ENCODE measurements around the gene PIGBOS1.
A peak's percentile ranks its signal among the peaks of the same experiment; 100 is the strongest.
"Not testable (repeated sequence)": the region's sequence is repeated elsewhere in the genome, so short reads cannot be mapped to it uniquely, and the experiment has no call there.

Gene PIGBOS1

DNA sequence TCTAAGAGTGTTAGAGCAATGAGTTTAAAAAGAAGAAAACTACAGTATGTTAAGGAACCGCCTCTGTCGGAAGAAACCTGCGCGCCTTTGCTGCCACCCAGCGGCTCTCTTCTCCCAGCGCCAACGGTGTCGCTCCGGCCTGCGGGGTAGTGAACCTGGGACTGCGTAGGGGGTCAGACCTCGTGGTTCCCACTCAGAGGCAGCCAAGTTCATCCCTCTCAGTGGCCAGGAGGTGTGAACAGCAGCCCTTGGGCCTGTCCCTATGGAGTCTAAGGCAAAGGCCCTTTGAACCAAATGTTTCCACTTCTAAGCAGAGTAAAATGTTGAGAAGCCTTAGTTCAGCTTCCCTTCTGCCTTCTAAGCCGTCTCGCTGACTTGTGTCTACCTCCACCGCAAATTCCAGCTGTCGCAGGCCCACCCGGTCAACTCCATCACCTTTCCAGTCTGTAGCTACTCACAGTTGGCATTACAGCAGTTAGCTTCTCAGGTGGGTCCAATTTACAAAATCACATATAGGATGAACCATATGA is 28.3 kb downstream of the PIGBOS1 start:
- DNase-seq (ENCODE audit: low read depth): peak; percentile 84

DNA sequence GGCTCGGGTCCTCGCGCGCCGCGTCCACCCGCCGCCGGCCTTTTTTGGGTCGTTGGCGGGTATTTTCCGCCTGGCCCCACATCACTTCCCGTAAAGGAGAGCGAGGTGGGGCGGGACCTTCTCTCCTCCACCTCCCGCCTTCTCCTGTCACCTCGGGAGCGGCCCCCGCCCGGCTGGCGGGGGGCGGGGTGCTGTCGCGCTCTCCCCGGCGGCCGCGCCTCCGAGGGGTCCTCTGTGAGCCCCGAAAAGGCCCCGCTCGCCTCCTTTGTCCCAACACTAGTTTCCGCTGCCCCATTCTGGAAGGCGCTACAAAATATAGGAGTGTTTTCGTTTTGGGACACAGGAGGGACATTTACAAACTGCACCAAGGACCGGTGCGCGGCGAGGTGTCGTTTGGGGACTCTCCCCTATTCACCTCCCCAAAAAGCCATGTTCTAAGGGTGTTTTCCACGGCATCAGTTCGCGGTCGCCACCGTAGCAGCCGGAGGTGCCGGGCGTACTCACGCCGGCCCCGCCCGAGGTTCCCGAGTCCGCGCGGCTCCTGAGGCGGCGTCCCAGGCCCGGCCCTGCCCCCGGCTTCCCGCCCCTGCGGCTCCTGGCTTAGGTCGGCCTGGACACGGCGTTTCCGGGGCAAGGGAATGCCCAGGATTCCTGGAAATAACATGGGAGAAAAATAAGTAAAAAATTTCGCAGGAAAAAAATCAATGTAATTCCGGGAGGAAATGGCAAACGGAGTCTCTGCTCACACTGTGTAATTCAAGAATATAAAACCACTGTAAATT is 29.0 kb downstream of the PIGBOS1 start, which contains the start of gene RAB27A:
RAB27A (minus strand) TSS at position 68 of the 782 bp plus-strand sequence. CDS start 54,879 bp downstream, outside the sequence.
- peak; percentile 69 for DNase-seq (ENCODE audit: low read depth)

DNA sequence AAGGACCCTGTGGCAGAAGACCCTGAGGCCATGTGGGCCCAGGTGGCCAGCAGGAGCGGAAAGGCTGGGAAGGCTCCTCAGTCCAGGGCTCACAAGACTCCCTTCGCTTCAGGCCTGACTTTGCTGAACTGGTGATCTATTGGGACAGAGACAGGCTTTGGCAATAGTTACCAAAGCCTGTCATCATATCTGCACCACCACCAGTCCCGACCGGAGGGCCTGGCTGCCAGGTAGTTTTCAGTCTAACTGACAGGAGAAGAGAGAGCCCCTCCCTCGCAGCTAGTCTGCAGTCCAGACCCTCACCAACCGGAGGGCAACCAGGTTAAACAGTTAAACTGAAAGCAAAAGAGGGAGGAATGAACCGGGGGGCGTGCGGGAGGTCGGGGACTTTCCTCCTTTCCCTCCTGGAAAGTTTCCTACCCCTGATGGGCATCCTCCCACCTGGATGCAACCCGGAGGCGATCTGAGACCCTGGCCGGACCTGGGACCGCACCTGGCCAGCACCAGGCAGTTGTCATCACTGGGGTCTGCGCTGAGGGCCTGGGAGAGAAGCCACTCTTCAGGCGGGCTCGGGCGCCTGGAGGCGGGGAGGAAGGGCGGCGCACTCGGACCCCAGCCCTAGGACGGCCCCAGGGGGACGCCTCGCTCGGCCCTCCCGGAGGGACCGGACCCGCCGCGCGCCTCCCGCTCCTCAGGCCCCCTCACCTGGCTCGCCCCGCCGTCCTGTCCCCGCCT is 29.7 kb downstream of the PIGBOS1 start:
- peak; percentile 67 for DNase-seq (ENCODE audit: low read depth)

DNA sequence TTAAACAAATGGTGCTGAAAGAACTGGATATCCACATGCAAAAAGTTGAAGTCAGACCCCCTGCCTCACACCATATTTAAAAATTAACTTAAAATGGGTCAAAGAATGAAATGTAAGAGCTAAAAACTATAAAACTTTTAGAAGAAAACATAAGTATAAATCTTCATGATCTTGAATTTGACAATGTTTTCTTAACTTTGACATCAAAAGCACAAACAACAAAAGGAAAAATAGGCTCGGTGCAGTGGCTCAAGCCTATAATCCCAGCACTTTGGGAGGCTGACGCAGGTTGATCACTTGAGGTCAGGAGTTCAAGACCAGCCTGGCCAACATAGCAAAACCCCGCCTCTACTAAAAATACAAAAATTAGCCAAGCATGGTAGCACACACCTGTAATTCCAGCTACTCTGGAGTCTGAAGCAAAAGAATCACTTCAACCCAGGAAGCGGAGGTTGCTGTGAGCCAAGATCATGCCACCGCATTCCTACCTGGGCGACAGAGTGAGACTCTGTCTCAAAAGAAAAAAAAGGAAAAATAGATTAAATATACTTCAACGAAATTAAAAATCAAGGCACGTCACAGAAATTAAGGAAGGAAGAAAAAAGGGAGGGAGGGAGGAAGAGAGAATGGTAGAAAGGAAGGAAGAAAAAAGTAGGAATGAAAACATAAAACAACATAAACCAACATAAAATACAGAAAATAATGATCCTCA is 30.8 kb downstream of the PIGBOS1 start:
- no peak for DNase-seq (ENCODE audit: low read depth)

DNA sequence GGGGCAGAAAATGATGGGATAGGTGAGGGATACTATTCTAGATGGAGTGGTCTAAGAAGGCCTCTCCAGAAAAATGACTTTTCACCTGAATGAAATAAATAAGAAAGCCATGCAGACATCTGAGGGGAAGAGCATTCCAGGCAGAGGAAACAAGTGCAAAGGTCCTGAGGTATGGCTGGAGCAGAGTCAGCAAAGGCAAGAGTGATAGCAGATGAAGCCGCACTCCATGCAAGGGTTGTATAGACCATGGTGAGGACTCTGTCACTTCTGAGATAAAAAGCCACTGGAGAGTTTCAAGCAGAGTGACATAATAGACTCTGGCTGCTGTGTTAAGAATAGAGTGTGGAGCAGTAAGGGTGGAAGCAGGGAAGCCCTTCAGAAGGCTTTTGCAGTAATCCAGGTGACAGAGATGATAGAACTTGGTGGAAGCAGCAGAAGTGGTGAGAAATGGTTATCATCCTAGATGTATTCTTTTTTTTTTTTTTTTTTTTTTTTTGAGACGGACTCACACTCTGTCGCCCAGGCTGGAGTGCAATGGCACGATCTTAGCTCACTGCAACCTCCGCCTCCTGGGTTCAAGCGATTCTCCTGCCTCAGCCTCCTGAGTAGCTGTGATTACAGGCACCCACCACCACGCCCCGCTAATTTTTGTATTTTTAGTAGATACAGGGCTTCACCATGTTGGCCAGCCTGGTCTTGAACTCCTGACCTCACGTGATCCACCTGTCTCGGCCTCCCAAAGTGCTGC is 32.3 kb downstream of the PIGBOS1 start:
- not testable (repeated sequence) for DNase-seq (ENCODE audit: low read depth)

DNA sequence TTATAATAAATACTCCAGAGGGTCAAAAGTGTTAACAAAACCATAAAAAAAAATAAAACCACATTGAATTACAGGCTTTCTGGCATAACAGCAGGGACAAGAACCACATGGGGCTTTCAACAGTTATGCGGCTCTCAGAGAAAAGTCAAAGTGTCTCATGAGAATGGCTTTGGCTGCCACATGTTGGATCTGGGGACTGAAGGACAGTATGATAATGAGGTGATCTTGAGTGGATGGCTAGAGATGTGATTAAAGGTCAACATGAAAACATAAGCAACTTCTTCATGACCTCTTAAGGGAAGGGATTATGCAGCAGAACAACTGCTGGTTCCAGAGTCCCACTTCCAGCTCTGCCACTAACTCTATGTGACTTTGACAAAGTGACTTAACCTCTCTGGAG is 34.5 kb downstream of the PIGBOS1 start:
- no peak for DNase-seq (ENCODE audit: low read depth)

DNA sequence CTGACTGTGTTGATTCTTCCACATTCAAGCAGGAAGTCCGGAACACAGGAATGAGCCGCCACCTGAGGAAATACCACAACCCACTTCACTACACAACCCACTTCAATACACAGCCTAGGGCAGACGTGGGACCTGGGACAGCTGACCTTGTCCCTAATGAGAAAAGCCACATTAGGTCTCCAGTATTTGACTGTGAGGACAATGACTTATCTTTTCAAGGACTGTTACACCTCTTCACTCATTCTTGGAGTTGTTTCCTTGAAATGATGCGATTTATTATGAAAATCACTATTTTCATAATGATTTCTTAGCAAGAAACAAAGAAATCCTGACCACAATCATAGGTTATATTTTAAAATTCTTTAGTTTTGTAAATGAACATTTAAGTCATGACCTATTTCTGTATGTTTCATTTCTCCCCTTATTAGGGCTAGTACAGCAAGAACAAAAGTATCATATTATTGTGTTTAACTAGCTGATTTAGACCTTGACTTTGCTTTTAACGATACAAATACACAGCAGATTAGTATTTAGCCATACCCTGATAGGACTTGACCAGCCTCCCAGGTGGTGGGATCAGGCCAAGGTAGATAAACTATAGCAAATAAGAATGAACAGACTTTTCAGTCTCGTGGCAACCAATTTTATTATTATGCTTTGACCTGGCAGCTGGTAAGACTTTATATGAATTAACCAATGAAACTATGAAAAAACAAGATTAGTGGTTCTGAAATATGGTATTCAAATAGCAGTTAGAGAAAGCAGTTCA is 35.4 kb downstream of the PIGBOS1 start:
- no peak for DNase-seq (ENCODE audit: low read depth)

DNA sequence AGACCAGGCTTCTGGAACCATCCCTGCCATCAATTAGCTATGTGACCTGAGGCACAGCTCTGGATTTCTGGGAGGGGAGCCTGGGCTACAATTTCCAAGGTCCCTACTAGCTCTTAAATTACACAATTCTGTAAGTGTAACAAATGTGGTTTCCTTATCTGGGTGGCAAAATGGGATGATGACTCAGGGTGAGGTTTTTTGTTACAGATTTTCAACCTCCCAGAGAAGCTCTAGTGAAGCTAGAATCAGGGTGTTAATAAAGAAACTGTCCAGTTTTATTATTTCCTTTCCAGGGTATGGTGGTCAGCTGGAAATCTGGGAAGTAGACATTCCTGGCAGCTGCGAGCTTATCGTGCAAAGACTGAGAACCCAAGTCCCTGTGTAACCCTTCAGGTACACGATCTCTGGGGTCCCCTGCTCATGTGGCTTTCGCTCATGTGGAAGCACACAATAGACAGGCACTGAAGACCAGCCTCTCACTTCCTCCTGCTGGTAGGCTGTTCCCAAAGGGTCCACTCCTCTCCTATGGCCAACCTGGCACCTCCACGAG is 36.6 kb downstream of the PIGBOS1 start:
- DNase-seq (ENCODE audit: low read depth): peak; percentile 91

DNA sequence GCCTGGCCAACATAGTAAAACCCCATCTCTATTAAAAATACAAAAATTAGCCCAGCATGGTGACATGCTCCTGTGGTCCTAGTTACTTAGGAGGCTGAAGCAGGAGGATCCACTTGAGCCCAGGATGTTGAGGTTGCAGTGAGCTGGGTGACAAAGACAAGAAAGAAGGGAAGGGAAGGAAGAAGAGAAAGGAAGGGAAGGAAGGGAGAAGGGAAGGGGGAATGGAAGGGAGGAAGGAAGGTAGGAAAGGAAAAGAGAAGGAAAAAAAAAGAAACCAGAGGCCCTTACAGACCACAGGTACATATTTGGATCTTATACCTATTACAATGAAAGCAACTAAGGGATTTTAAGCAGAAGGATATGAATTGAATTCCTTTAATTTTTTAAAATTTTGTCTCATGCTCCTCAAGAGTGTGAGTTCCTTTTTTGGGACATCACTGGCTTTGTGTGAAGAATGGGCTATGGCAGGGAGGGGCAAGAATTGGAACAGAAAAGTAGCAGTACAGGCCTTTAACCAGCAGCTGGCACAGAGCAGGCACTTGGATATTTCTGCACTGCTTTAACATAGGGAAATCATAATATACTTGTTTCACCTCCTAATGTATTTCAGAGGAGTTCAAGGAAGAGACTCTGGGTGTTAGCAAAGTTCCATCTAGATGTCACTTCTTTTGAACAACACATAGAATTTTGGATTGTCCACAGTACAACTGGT is 37.2 kb downstream of the PIGBOS1 start:
- DNase-seq (ENCODE audit: low read depth): no peak

DNA sequence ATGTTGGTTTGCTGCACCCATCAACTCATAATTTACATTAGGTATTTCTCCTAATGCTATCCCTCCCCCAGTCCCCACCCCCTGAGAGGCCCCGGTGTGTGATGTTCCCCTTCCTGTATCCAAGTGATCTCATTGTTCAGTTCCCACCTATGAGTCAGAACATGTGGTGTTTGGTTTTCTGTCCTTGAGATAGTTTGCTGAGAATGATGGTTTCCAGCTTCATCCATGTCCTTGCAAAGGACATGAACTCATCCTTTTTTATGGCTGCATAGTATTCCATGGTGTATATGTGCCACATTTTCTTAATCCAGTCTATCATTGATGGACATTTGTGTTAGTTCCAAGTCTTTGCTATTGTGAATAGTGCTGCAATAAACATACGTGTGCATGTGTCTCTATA is 38.3 kb downstream of the PIGBOS1 start:
- peak; percentile 43 for DNase-seq (ENCODE audit: low read depth)

DNA sequence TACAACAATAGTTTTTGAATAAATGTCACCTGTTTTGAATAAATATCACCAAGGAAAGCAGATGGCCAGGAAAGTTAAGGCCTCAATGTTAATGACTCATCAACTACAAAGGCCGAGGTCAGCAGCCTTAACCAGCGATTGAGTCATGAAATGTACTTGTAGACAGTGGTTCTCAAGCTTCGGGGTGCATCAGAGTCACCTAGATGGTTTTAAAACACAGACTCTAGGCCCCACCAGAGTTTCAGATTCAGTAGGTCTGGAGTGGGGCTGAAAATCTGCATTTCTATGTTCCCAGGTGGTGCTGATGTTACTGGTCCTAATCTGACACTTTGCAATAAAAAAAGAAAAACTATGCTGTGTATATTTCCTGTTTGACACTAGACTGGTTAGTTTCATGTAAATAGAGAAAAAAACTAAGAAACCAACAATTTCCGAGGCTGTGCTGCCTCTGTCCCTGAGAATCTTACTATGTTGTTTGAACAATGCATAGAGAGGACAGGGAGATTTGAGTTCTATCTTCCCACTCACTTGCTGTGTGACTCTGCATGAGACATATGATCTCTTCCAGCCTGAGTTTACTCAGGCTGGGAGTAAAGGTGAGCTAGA is 39.1 kb downstream of the PIGBOS1 start:
- DNase-seq (ENCODE audit: low read depth): peak; percentile 98

DNA sequence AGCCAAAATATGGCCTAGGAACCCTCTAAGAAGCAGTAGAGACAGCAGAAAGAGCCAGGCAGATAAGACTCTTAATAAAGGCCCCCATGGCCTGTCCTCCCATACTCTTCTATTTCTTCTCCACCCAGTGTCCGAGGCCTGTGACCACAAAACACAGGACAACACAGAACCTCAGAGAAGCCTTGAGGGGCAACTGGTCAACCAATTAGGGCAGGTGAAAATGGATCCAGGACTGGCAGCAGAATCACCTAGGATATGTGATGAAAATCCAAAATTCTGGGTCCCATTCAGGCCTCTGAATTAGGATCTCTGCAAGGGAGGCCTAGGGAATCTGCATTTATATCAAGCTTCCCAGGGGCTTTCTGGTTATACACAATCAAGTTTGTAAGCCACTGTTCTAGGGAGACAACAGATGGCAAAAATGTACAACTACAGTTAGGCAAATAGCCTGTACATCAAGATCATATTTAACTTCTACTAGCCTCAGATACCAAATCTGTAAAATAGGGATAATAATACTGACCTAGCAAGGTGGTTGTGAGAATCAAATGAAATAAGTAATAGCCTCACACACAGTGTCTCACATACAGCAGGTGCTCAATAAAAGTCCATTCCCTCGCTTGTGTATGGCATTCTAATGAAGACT is 39.7 kb downstream of the PIGBOS1 start:
- DNase-seq (ENCODE audit: low read depth): no peak

DNA sequence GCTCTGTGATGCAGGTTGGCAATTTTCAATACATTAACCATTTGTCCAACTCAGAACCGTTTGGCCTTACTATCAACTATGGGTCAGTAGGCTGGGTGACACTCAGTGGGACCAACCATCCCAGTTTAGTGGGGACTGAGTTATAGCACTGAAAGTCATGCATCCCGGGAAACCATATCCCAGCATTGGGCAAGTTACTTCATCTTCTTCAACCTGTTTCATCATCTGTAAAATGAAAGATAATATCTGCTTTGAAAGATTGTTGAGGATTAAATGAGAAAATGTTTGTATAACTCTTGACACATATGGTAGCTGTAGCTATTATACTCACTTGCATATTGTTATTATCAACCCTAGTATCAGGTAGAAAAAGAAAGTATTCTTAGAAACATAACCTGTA is 41.2 kb downstream of the PIGBOS1 start:
- peak; percentile 24 for DNase-seq (ENCODE audit: low read depth)

DNA sequence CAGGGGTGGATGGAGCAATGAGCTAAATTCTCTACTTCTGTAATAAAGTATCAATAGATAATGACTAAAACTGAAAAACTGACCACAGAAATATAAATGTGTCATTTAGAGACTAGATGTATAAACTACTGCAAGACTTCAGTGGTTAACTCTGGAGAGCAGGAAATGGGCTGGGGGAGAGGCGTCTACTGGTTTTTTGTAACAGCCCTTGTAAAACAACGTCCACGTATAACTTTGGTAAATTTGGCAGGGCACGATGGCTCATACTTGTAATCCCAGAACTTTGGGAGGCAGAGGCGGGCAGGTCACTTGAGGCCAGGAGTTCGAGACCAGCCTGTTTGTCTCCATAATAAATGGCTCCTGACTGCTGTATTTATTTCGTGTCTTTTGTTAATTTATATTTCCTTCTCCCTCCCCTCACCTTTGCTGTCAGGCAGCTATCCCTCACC is 41.8 kb downstream of the PIGBOS1 start:
- DNase-seq (ENCODE audit: low read depth): peak; percentile 60

DNA sequence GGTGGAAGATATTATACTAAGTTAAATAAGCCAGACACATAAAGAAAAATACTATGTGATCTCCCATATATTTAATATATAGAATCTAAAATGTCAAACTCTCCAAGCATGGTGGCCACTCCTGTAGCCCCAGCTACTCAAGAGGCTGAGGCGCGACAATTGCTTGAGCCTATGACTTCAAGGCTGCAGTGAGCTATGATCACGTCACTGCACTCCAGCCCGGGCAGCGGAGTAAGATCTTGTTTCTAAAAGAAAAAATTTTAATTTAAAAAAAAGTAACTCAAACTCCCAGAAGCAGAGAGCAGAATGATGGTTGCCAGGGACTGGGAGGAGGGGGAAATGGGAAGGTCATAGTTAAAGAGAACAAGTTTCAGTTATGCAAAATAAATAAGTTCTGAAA is 42.6 kb downstream of the PIGBOS1 start:
- no peak for DNase-seq (ENCODE audit: low read depth)

DNA sequence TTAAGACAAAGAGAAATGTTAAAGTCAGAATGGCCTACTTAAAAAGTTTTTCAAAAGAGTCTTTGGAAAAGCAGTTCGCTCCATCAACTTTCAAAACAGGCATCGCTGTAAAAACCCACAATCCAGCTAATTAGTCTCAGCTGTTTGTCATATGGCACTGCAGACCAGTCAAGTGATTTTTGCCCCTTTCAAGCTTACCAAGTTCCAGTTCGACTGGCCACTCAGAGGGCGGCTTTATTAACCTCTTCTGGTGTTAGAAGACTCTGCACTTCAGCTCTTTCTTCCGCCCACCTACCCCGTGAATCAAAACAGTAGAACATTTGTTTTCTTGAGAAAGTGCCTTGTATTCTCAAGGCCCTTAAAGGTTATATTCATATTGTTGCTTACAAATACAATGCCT is 48.6 kb downstream of the PIGBOS1 start:
- DNase-seq (ENCODE audit: low read depth): no peak

DNA sequence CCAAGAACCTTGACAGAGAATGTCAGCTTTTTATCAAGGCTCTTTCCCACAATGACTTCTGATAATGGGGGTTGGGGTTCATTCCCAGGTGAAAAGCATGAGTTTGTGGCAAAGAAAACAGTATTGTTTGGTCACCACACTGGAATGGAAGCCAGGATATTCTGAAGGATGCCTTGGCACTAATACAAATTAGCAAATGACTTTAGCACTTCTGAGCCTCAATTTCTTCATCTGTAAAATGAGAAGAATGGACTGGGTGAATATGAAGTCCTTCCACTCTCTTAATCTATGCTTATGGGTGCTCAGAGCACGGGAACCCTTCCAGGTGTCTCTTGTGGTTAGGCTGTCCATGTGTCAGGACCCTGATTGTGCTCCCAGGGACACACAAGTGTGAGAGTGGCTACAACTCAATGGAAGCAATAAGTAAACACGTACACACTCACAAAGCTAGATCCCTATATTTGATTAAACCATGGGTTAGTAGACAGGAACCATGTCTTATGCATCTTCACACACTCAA is 50.7 kb downstream of the PIGBOS1 start:
- no peak for DNase-seq (ENCODE audit: low read depth)

DNA sequence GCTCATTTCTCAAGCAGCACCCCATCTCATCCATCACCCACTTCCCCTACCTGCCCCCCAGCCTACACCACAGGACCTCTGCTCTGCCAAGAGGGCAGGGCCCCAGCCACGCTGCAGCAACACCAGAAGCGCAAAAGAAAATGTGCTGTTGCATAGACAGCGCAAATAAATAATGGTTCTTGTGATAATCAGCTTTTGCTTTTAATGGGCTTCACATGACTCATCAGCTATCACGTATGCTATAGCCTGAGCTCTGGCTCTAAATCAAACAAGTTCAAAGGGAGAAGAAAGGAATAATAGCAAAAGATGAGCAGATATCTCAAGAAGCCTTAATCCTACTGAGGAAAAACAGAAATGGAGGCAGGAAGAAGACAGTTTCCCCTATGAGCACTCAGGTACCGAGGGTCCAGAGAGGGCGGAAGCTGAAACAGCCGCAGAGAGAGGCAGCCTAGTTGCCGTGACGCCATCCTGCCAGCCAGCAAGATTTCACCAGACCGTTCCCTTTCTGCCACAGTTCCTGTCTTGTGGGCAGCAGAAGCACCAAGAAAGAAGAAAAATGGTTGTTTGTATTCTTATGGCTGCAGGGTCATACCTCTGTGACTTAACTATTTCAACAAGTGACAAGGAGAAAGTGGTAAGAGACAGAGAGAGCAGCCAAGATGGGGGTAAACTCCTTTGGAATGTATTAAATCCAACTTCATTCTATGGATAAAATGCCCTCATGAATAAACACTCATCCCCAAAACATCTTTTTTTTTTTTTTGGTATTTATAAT is 51.3 kb downstream of the PIGBOS1 start:
- DNase-seq (ENCODE audit: low read depth): peak; percentile 61
